SH-SY5Y (cell line): ENCODE data around the gene CACNA2D2.

Source experiments
- GATA2 ChIP-seq: IDR thresholded peaks from 2 replicates; pipeline ENCODE4 v1.6.1; 2011; ENCODE audit warnings: mild to moderate bottlenecking, low read depth, low read length
- GATA3 ChIP-seq: IDR thresholded peaks from 2 replicates; pipeline ENCODE4 v1.6.1; 2011; ENCODE audit warnings: low read depth, mild to moderate bottlenecking, low read length, moderate library complexity

- TF ChIP-seq GATA2 = no peak
- no peak for TF ChIP-seq GATA3
Measured at GRCh38 chr3:50369012-50369670, 134.3 kb downstream of the CACNA2D2 start.
